ENCODE measurements around the gene KCNMA1.

The KCNMA1 gene

DNA sequence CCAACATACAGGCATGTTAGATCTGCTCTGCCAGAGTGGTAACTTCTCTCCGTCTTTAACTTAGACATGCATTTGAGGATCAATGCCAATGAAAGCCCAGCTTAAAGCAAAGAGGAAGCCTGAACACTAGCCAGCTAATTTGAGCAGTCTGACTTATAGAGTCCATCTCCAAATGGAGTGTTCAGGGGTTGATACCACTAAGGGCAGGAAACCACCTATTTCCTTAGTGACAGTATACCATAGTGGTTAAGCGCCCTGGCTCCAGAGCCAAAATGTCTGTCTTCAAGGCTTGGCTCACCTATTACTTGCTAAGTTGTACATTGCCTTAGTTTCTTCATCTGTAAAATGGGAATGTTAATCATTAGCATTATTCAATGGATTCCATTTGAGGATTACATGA lies 678.5 kb downstream of the KCNMA1 start:
- no peak for DNase-seq (ENCODE audit: low read depth)
- TF ChIP-seq, protein P1, sequence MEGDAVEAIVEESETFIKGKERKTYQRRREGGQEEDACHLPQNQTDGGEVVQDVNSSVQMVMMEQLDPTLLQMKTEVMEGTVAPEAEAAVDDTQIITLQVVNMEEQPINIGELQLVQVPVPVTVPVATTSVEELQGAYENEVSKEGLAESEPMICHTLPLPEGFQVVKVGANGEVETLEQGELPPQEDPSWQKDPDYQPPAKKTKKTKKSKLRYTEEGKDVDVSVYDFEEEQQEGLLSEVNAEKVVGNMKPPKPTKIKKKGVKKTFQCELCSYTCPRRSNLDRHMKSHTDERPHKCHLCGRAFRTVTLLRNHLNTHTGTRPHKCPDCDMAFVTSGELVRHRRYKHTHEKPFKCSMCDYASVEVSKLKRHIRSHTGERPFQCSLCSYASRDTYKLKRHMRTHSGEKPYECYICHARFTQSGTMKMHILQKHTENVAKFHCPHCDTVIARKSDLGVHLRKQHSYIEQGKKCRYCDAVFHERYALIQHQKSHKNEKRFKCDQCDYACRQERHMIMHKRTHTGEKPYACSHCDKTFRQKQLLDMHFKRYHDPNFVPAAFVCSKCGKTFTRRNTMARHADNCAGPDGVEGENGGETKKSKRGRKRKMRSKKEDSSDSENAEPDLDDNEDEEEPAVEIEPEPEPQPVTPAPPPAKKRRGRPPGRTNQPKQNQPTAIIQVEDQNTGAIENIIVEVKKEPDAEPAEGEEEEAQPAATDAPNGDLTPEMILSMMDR (IDR thresholded peaks at IDR 0.05; ENCODE audit: insufficient read depth, low read depth, low read length, missing control alignments), result no peak
- H3K4me3 ChIP-seq (ENCODE audit: low read depth, low read length), result no peak overlapping the region

DNA sequence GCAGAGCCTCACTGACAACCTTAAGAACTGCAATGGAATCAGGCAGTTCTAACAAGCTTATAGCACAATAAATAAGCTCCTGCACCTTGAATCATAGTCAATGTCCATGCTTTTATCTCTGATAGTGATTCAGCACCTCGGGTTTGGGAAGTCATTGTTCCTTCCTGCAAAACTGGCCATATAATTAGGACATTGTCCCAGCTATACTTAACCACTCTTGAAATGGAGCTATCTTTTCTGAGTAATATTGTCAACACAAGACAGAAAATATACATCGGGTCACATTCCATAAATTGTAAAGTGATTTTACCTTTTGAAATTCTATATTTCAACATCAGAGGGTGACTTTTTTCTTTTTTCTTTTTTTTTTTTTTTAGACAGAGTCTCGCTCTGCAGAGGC lies 682.8 kb downstream of the KCNMA1 start:
- TF ChIP-seq, protein P1 (IDR thresholded peaks at IDR 0.05; ENCODE audit: insufficient read depth, low read depth, low read length, missing control alignments), result no peak
- no peak for DNase-seq (ENCODE audit: low read depth)
- no peak overlapping the region for H3K4me3 ChIP-seq (ENCODE audit: low read depth, low read length)

DNA sequence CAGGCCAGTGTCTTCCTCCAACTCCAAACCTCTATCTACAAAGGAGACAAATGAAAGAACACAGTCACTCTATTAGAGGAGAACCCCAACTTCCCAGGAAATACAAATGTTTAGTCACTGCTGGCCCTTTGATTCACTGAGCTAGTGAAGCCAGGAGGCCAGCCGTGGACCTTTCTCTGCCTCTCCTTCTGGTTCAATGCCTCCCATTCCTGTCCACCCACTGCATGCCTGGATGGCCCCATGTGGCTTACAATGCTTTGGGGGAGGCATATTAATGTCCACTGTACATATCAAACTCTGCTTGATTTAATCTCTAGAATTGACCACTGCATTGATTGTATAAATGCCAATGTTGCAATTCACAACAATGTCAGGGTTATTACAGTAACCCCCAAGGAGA lies 687.3 kb downstream of the KCNMA1 start:
- no peak for DNase-seq (ENCODE audit: low read depth)
- no peak overlapping the region for H3K4me3 ChIP-seq (ENCODE audit: low read depth, low read length)
- TF ChIP-seq, protein P1 (IDR thresholded peaks at IDR 0.05; ENCODE audit: insufficient read depth, low read depth, low read length, missing control alignments), result no peak

DNA sequence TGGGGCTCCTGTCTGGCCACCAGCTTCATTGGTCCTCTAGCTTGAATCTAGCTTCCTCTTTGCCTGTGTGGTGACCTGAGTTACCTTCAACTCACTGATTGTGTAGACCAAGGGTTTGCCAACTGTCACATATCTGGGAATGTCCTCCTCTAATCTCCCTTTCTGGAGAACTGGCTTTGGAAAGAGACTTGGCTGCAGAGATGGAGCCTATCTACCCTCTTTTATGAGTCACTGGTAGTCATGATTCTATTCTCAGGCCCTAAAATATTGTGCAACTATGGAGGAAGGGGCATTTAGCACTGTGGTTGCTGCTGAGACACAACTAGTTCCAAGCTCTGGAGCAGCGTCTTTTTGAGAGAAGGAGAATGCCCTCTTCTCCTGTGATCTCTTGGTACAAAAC lies 691.3 kb downstream of the KCNMA1 start:
- no peak overlapping the region for H3K4me3 ChIP-seq (ENCODE audit: low read depth, low read length)
- DNase-seq (ENCODE audit: low read depth), result no peak
- TF ChIP-seq, protein P1 (IDR thresholded peaks at IDR 0.05; ENCODE audit: insufficient read depth, low read depth, low read length, missing control alignments), result no peak

DNA sequence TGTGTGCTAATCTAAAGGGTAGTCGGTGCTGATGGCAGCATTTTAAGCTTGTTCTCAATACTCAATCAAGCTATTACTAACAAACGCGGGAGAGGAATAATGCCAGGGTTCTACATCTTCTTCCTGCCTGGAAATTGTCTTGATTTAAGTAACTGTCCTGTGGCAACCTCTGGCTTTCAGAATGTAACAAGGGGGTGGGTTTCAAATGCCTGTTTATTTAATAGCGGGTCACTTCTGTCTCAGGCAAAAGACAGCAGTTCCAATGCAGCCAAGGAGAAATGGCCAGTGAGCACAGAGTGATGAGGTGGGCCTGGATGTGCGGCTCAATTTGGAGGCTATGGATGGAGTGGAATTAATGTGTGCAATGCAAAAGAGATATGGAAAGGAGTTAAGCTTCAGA lies 692.4 kb downstream of the KCNMA1 start:
- TF ChIP-seq, protein P1 (IDR thresholded peaks at IDR 0.05; ENCODE audit: insufficient read depth, low read depth, low read length, missing control alignments), result no peak
- H3K4me3 ChIP-seq (ENCODE audit: low read depth, low read length), result no peak overlapping the region
- no peak for DNase-seq (ENCODE audit: low read depth)

DNA sequence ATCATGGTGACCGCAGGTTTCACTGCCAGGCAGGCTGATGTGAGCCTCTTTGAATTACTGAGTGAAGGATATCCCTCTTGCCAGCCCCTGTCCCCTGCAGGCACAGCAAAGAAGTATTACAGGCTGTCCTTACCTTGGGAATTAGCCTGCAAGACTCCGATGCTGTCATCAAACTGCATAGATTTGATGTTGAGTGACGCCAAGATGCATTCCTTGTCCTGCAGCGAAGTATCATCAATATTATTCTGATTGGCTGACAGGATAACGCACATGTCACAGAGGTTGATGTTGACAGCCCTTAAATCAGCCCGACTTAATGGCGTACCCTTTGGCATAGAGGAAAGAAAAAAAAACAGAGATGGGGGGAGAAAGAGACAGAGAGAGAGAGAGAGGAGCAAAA lies 693.0 kb downstream of the KCNMA1 start:
- no peak for DNase-seq (ENCODE audit: low read depth)
- TF ChIP-seq, protein P1 (IDR thresholded peaks at IDR 0.05; ENCODE audit: insufficient read depth, low read depth, low read length, missing control alignments), result no peak
- no peak overlapping the region for H3K4me3 ChIP-seq (ENCODE audit: low read depth, low read length)

DNA sequence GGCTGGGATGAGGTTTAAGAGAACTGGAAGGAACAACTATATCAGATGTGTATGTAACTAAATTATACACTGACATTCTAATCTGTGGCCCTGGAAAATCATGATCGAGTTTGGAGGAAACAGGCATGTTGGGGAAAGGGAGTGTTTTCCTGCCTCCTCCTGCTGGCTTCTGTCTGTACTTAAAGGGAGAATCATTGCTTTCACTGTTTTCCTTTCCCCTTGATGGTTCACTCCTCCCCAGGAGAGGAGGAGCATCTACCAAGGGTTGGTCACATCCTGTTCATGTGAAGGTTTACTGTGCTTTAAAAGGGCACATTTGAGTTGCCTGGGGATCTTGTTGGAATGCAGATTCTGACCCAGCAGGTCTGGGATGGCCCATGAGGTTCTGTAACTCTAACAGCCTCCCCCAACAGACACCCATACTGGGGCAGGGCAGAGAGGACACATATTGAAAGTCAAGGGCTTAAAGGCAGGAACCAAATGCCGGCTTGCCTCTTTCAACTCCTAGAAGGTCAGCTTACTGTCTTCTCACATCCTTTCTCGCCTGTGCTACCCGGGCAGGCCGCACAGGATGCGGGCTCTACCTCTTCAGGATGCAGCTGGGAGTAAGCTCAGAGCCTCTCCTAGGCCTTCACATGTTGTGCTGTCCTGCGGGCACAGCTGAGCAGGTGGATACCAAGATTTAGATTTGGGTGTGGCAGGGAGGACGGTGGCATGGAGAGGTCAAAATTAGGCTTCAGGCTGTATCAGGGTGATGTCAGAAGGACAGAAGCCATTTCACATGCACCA lies 694.8 kb downstream of the KCNMA1 start:
- DNase-seq (ENCODE audit: low read depth), result no peak
- H3K4me3 ChIP-seq (ENCODE audit: low read depth, low read length), result no peak overlapping the region
- TF ChIP-seq, protein P1 (IDR thresholded peaks at IDR 0.05; ENCODE audit: insufficient read depth, low read depth, low read length, missing control alignments), result no peak

All from GM12865 (cell line).